SKM-1 treated with dmso at 0.1 percent for 144 hours (cell line): ENCODE measurements around the gene SLC25A13.

Experiments used
- DNase-seq: peaks from one replicate; lab custom pipeline; 2025; ENCODE audit not compliant: unreplicated experiment; lab: John Stamatoyannopoulos, UW

Gene SLC25A13

DNA sequence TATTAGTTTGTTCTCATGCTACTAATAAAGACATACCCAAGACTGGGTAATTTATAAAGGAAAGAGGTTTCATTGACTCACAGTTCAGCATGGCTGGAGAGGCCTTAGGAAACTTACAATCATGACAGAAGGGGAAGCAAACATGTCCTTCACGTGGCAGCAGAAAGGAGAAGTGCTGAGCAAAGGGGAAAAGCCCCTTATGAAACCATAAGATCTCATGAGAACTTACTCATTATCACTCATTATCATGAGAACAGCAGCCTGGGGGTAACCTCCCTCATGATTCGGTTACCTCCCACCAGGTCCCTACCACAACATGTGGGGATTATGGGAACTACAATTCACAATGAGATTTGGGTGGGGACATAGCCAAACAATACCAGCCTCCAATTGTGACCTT is 4.9 kb upstream of the SLC25A13 start:
- peak; percentile 60 for DNase-seq

GRCh38 chr7:96322847-96323461 is 1.1 kb upstream of the SLC25A13 start:
- DNase-seq, result no peak

DNA sequence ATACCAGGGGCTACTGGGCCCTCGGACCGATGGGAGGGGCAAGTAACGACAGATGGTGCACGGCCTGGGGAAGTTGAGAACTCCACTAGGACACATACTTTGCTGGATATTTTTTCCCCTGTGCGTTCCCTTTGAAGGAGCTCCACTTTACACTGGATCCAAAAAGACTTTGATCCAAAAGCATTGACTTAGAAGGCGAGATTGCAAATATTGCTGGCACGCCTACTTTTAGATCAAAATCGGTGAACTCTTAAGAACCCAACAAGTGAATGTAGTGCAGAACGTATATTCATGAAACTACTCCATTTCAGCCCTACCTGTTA is 436 bp upstream of the SLC25A13 start:
- DNase-seq, result no peak

- peak; percentile 59 for DNase-seq
Measured at GRCh38 chr7:96321031-96321657, 754 bp downstream of the SLC25A13 start.

GRCh38 chr7:96320442-96320841 is 1.5 kb downstream of the SLC25A13 start:
- no peak for DNase-seq

- DNase-seq, result no peak
Measured at GRCh38 chr7:96319439-96319838, 2.5 kb downstream of the SLC25A13 start.

DNA sequence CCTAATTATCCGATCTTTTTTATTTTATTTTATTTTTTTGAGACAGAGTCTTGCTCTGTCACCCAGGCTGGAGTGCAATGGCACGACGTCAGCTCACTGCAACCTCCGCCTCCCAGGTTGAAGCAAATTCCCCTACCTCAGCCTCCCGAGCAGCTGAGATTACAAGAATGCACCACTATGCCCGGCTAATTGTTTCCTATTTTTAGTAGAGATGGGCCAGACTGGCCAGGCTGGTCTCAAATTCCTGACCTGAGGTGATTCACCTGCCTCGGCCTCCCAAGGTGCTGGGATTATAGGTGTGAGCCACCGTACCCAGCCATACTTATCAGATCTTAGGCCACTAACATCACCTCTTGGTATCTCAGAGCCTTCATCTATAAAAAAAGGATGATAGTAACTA is 4.9 kb downstream of the SLC25A13 start:
- no peak for DNase-seq

DNA sequence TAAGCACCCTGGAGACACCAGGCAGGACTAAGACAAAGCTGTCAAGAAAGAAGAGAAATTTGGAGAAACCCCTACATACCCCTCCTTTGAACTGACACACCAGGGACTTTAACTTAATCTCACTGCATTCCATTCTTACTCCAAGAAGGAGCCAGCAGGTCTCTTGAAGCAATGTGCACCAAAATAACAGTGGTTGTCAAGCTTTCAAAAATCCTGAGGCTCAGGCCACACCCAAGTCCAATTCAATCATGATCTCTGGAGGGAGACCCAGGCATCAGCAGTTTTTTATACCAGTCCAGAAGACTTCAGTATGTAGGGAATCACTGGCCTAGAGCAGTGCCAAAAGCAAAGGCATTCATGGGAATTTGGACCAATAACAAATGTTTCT is 6.8 kb downstream of the SLC25A13 start:
- DNase-seq, result no peak

GRCh38 chr7:96314402-96315124 is 7.3 kb downstream of the SLC25A13 start:
- peak; percentile 7 for DNase-seq

GRCh38 chr7:96313940-96314339 is 8.0 kb downstream of the SLC25A13 start:
- DNase-seq, result no peak

DNA sequence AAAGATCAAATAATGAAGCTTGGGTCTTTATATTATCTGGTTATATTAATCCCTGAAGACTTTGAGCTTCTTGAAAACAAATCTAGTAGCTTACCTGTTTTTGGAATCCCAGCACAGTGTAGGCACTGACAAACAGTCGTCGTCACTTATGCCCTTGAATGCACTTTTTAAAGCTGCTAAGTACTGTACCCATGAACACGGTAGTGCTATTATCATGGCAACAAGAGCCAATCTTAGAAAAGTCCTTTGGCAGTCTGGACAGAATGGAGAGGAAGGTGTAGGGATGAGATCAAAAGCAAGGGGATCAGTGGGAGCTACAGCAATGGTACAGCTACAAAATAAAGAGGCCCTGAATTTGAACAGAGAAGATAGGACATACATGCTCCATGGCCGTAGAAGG is 9.4 kb downstream of the SLC25A13 start:
- DNase-seq, result no peak

DNA sequence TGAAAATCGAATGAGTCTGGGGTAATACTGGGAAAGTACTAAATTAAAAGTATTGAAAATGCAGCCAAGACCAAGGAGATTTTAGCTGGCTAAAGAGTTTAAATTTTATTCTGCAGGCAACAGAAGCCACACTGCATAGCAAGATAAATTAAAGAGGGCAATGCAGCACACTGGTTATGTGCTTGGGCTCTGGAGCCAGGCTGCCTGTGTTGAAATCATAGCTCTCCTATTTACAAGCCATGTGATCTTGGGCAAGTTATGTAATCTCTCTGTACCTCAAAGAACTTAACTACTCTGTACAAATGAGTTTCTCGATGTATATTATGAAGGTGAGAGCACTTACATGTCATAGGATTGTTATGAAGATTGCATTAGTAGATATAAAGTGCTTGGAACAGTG is 9.9 kb downstream of the SLC25A13 start:
- DNase-seq, result peak; percentile 76

DNA sequence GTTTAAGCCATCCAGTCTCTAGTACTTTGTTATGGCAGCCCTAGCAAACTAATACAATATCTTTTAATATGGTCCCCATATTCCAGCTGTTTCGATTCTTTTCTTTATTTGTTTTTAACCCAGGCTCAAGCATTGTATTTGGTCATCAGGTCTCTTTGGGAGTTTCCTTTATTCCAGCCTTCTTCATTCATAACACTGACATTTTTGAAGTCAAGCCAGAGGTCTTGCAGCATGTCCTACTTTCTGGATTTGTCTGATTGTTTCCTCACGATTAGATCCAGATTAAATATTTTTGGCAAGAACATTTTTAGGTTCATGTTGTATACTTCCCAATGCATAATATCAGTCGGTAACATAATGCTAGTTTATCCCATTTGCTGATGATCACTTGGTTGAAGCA is 11.8 kb downstream of the SLC25A13 start:
- DNase-seq, result no peak

DNA sequence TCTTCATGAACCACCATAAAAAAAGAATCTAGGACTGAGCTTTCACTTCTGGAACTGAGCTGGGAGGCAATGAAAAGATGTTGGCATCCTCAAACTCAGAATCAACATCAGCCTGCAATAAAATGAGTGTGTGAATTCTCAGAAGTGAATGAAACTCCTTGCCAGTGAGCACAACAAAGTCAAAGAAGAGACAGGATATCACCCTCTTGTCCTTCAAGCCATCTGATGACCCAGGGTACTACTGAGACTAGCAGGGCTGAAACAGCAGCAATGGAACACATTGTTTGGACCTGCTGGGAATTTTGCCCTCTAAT is 13.0 kb downstream of the SLC25A13 start:
- no peak for DNase-seq

- DNase-seq, result no peak
Measured at GRCh38 chr7:96308253-96308949, 13.5 kb downstream of the SLC25A13 start.

DNA sequence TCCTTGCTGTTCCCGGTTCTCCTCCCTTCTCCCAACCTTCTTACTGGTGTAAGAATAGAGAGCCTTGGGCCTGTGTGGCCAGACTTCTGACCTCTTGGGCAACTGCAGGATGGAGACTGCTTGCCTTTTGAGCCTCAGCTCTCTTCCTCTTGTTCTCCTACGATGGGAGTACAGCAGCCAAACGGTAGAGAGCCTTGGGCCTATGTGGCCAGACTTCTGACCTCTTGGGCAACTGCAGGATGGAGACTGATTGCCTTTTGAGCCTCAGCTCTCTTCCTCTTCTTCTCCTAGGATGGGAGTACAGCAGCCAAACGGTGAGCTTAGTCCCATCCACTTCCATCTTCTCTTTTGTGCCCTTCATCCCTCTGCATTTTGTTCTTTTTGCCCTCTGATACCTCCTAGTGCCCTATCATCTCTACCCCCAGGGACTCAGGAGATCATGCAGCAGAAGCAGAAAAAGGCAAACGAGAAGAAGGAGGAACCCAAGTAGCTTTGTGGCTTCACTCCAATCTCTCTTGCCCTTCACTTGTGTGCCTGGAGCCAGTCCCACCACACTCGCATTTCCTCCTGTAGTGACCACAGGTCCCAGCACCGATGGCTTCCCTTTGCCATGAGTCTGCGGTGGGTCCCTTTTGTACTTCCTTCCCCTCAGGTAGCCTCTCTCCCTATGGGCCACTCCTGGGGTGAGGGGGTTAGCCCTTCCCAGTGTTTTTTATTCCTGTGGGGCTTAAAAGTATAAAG is 15.3 kb downstream of the SLC25A13 start:
- peak; percentile 82 for DNase-seq

DNA sequence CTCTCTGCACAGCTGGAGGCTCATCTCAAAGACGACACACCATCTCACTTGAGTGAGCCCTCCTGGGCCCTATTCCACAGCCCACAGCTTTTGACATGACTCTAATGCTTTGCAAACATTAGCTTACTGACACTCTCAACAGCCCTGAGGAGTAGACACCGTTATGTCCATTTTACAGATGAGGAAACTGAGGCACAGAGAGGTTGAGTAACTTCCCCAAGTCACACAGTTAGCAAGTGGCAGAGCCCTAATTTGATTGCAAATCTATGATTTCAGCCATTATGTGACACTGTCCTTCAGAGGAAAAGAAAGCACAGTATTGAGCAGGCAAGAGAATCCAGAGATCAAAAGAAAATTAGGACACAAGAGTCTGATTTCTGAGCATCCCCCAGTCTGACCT is 16.0 kb downstream of the SLC25A13 start:
- DNase-seq, result no peak

- no peak for DNase-seq
Measured at GRCh38 chr7:96304573-96304972, 17.3 kb downstream of the SLC25A13 start.

DNA sequence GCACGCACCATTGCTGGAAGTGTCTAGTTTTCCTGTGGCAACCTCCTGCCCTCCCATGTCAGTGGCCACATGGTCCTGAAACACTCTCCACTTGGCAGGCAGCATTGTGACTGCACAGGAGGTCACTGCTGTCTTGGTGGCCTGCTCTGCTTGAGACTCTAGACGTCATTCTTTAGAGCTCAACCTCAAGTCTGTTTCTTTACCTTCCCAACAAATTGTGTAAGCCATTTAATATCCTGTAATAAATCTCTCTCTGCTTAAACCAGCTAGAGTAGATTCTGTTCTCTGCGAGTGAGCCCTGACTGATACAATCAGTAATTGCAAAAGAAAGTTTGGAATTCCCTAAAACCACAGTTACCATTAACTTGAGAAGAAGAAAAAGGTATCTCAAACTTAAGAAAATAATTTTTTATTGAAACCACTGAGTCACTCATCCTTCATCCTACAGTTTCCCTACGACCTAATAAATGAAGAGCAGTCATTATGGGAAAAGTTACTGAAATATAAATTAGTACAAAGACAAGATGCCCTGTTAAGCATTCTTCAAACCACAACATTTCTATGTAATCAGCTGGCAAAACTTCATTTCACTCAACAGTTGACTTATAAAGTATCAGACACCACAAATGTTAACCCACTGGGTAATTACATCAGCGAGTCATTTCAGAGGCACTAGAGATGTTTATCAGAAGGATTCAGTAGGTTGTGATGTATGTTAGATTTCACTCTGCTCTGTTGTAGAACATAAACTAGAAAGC is 18.0 kb downstream of the SLC25A13 start:
- no peak for DNase-seq

DNA sequence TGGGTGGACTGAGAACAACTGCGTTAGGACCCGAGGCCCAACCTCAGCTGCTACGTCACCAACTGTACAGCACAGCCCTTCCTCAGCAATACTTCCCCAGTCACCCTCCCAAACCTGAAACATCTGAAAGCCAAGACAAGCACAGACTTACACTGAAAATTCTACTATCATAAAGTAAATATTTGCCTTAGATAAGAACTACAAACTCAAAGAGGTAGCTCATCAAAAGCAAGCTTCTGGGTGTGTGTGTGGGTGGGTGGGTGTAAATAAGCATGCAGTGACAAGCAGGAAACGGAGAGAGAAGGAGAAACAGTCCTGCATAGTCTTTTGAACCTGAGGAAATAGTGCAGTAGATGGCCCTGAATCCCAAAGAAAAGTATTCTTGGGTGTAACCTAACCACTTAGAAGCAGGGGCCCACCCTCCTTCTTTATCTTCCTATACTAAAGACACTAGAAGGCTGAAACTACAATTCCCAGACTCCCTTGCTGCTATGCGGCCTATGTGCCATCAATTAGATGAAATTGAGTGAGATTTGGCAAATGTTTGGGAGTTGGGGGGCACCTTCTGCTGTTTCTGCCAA is 18.7 kb downstream of the SLC25A13 start:
- no peak for DNase-seq
